22Rv1 (cell line): ENCODE results near the gene TLNRD1.

Source experiments
- H3K27ac ChIP-seq: fragments of 450-650 bp; 2 replicates; pipeline ENCODE4 v1.5.1; 2017
- ZFX ChIP-seq: fragments of 450-650 bp; IDR thresholded peaks from 2 replicates; pipeline ENCODE4 v1.6.1; 2017; ENCODE audit warnings: antibody characterized with exemption, borderline replicate concordance
- TF ChIP-seq, protein P1 (sequence below): fragments of 450-650 bp; IDR thresholded peaks from 2 replicates; pipeline ENCODE4 v1.5.1; 2017; ENCODE audit warnings: mild to moderate bottlenecking

TLNRD1 gene

DNA sequence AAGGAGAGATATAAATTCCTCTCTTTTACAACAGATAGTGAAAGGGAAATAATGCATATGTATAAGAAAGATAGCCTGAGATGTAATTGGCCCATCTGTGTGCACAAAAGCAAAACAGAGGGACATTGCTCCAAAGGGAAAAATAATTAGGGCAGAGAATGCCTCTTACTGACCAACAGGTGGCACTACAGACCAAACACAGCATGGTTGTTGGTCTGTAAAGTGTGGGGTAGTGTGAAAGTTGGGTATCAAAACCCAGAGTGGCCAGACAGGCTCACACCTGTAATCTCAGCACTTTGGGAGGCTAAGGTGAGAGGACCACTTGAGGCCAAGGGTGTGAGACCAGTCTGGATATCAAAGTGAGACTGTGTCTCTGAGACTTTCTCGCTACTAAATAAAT is 4.5 kb upstream of the TLNRD1 start:
- no peak for TF ChIP-seq ZFX
- TF ChIP-seq, protein P1, sequence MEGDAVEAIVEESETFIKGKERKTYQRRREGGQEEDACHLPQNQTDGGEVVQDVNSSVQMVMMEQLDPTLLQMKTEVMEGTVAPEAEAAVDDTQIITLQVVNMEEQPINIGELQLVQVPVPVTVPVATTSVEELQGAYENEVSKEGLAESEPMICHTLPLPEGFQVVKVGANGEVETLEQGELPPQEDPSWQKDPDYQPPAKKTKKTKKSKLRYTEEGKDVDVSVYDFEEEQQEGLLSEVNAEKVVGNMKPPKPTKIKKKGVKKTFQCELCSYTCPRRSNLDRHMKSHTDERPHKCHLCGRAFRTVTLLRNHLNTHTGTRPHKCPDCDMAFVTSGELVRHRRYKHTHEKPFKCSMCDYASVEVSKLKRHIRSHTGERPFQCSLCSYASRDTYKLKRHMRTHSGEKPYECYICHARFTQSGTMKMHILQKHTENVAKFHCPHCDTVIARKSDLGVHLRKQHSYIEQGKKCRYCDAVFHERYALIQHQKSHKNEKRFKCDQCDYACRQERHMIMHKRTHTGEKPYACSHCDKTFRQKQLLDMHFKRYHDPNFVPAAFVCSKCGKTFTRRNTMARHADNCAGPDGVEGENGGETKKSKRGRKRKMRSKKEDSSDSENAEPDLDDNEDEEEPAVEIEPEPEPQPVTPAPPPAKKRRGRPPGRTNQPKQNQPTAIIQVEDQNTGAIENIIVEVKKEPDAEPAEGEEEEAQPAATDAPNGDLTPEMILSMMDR, result peak; percentile 49
- no peak overlapping the region for H3K27ac ChIP-seq

- H3K27ac ChIP-seq, result no peak overlapping the region
- TF ChIP-seq, protein P1, result no peak
- no peak for TF ChIP-seq ZFX
Observed at GRCh38 chr15:80997692-80998091, 3.0 kb upstream of the TLNRD1 start.

- no peak overlapping the region for H3K27ac ChIP-seq
- no peak for TF ChIP-seq ZFX
- TF ChIP-seq, protein P1, result no peak
Observed at GRCh38 chr15:80998251-80998650, 2.5 kb upstream of the TLNRD1 start.

DNA sequence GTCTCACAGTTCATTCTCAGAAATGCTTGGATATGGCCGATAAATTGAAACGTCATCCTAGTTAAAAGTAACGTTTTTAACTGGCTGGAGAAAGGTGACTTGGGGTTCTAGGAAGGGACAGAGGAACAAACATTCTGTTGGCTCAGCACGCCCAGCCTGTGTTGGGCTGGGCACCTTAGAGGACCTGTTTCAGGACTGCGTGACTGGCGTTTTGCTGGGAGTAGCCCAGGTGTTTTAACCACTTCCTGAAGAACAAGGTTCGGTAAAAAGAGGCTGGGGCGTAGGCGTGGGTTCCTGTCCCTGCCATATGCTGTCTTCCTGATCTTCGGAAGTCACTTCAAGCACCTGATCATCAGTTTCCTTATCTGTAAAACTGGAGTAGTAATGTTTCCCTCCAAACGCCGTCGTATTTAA is 1.1 kb upstream of the TLNRD1 start:
- peak overlapping the region; percentile 94 for H3K27ac ChIP-seq
- TF ChIP-seq ZFX, result no peak
- TF ChIP-seq, protein P1, result no peak

DNA sequence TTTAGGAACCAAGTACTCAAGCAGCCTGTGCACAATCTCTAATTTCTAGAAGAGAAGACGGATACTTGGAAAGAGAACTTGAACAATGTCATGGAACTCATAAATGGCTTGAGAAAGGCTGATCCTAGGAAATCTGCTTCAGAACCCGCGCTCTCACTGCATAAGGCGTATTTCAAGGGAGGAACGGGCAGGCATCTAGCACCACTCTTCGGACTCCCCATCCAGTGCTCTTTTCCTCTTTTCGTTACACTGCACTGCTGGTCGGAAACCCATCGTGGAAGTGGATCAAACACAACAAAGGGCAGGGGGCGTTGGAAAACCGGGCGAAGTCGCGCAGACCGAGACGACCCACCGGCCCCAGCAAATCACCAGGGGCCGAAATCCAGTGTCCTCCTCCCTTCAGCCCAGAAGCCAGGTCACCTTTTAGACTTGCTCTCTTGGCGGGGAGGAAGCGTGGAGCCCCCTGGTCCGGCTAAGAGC is 539 bp upstream of the TLNRD1 start:
- no peak for TF ChIP-seq ZFX
- TF ChIP-seq, protein P1, result no peak
- H3K27ac ChIP-seq, result peak overlapping the region; percentile 94

GRCh38 chr15:81001152-81002008 is 657 bp downstream of the TLNRD1 start:
- H3K27ac ChIP-seq, result peak overlapping the region; percentile 94
- TF ChIP-seq ZFX, result no peak
- TF ChIP-seq, protein P1, result no peak

DNA sequence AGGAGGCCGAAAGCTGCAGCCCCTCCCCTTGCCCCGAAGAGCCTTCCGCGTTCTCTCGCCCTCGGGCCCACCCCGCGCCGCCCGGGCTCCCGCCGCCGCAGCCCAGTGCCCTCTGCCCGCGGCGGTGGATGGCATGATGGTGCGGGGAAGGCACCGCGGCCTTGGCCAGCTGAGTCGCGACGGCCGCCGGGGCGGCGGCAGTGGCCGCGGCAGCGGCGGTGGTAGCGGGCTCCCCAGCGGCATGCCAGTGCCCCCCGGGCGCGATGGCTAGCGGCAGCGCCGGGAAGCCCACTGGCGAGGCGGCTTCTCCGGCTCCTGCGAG is 1.2 kb downstream of the TLNRD1 start:
- H3K27ac ChIP-seq, result peak overlapping the region; percentile 94
- TF ChIP-seq, protein P1, result no peak
- no peak for TF ChIP-seq ZFX
